Activated gamma-delta T cell treated with Interleukin-2 at 50 U/mL for 16 hours (primary cell): ENCODE measurements around the gene AIM2.

Source experiments
- DNase-seq: peaks from one replicate; pipeline ENCODE4 v3.0.0-alpha.2; 2020

Gene AIM2

DNA sequence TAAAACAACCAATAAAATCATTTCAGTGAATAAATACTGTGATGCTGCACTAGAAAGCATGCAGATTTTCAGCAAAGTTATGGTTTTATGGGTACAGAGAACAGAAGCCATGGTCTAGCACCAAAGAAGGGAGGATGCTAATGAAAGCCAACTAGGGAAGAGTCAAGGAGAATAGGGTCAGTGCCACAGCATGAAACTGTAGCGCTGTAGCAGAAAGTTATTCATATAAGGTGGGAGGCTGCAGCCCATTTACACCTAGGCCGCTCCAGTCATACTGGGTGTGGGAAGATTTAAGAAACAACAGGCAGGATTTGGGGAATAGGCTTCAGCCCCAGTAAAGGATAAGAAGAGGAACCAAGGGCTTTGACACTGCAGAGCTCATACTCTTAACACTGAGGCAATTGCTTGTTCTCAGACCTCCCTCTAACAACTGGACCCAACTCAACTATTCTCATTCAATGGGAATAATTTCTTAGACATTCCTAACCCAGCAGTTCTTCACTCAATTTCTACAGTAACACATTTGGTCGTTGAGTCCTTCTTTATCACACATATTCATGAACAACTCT lies 62.5 kb downstream of the AIM2 start:
- no peak for DNase-seq

DNA sequence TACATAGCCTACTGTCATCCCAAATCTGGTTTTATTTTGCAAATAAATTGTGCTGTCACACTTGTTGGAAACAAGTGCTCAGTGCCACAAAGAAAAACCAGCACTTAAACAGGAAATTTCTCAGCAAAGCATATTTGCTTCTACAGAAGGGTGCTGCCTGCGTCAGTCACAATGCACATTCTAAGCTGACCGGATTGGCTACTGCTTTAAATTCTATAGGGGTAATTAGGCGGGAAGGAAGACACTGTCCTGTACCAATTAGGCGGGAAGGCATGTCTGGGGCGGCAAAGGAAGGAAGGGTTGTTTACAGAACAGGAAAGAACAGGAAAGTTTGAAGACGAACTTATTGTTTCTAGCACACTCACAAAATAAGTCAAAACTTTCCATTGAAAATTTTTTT lies 64.1 kb downstream of the AIM2 start:
- peak; percentile 15 for DNase-seq
